Endothelial cell (in vitro differentiated cells): ENCODE results near the gene CGB1. TPM values are rescaled to one million over a fixed set of nuclear protein-coding genes. Genes with fewer than 3 reads are reported as not detected.

Experiments used
- DNase-seq: peaks from one replicate; pipeline ENCODE4 v3.0.0; 2021; ENCODE audit warnings: low spot score
- H3K27ac Mint-ChIP-seq: one replicate; pipeline ENCODE4 v1.8.0; 2021; ENCODE audit warnings: mixed read lengths, inconsistent platforms; ENCODE audit not compliant: unreplicated experiment
- H3K27me3 Mint-ChIP-seq: one replicate; pipeline ENCODE4 v1.8.0; 2021; ENCODE audit warnings: mild to moderate bottlenecking, moderate library complexity, mixed read lengths, inconsistent platforms; ENCODE audit not compliant: unreplicated experiment
- H3K36me3 Mint-ChIP-seq: one replicate; pipeline ENCODE4 v1.8.0; 2021; ENCODE audit warnings: mild to moderate bottlenecking, low read depth, mixed read lengths, inconsistent platforms; ENCODE audit not compliant: unreplicated experiment
- H3K4me1 Mint-ChIP-seq: one replicate; pipeline ENCODE4 v1.8.0; 2021; ENCODE audit warnings: mild to moderate bottlenecking, mixed read lengths, inconsistent platforms; ENCODE audit not compliant: unreplicated experiment
- H3K4me3 Mint-ChIP-seq: one replicate; pipeline ENCODE4 v1.8.0; 2021; ENCODE audit warnings: mild to moderate bottlenecking, mixed read lengths, inconsistent platforms; ENCODE audit not compliant: unreplicated experiment
- H3K9me3 Mint-ChIP-seq: one replicate; pipeline ENCODE4 v1.8.0; 2021; ENCODE audit warnings: mixed read lengths, inconsistent platforms; ENCODE audit not compliant: unreplicated experiment
- total RNA-seq: library from RNA; stranded (reverse); fragmentation: NEBNext Ultra II Directional; extraction: Animal tissue kit (Norgen Biotek cat#: 25700); gene quantifications from one replicate; pipeline ENCODE4 v1.2.1, GENCODE V29; 2021; ENCODE audit not compliant: unreplicated experiment
- TF ChIP-seq, protein P1 (sequence below): fragments of 200-600 bp; sonication (generic); IDR thresholded peaks from one replicate; pipeline ENCODE4 v1.5.0; 2021; ENCODE audit warnings: antibody characterized with exemption; ENCODE audit not compliant: unreplicated experiment

CGB1 gene
- total RNA-seq, 1 donor from 2014 or later = not detected

DNA sequence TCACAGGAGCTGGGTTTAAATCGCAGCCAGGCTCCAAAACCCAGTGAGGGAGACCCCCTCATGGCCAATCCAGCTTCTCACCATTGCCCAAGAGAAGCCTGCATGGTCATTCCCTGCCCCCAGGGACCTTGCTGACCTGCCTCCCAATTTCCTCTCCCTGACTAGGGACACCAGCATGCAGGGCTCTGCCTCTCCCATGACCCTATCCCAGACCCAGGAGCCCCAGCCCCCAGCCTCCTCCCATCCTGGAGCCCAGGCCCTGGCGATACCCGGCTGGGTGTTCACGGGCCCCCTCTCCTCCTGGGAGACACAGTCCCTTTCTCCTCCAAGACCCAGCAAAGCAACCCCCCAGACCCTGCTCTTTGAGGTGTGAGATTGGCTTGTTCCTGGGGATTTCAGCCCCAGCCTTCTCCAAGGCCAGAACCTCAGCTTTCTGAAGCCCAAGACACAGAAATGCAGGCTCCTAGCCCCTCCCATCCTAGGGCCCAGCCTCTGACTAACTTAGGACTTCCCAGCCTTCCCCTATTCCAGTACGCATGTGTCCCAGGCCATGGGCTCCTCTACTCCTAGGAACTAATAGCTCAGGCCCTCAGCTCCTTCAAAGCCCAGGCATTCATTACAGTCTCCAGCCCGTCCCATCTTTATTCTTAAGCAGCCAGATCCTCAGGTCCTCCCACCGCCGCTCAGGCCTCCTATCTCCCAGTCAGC lies 44.7 kb downstream of the CGB1 start:
- Mint-ChIP-seq H3K27ac (peak overlapping the region; percentile 72), H3K4me3 (peak overlapping the region; percentile 97), H3K27me3 (peaks cover 13% of the 10 kb centered on the region), H3K36me3 (peaks cover 22% of the 10 kb centered on the region), H3K4me1 (peaks cover 29% of the 10 kb centered on the region), H3K9me3 (no peaks in the 10 kb centered on the region)
- TF ChIP-seq, protein P1, sequence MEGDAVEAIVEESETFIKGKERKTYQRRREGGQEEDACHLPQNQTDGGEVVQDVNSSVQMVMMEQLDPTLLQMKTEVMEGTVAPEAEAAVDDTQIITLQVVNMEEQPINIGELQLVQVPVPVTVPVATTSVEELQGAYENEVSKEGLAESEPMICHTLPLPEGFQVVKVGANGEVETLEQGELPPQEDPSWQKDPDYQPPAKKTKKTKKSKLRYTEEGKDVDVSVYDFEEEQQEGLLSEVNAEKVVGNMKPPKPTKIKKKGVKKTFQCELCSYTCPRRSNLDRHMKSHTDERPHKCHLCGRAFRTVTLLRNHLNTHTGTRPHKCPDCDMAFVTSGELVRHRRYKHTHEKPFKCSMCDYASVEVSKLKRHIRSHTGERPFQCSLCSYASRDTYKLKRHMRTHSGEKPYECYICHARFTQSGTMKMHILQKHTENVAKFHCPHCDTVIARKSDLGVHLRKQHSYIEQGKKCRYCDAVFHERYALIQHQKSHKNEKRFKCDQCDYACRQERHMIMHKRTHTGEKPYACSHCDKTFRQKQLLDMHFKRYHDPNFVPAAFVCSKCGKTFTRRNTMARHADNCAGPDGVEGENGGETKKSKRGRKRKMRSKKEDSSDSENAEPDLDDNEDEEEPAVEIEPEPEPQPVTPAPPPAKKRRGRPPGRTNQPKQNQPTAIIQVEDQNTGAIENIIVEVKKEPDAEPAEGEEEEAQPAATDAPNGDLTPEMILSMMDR = no peak
- DNase-seq = no peak

DNA sequence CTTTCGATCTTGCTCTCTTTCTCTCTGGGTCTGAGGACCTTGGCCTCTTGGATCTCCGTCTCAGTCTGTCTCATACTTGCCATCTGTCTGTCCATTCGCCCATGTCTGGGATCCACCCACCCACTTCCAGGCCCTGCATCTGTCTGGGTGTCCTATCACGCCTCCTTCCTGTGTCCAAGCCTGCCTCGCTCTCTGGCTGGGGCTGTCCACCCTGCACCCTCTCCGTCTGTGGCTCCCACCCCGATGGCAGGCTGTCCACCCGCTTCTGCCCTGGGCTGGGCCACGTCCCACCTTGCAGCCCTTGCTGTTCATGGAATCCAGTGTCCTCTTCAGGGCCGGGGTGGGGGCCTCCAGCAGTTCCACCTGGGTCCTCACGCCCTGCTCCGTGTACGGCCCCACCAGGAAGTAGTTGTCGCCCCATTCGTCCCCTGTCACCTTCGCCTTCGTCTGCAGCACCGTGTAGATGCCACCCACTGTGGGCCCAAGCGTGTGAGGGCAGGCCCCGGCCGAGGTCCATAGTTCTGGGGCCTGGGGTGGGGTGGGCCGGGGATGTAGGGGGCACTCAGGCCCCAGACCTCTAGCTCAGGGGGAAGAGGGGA lies 45.6 kb downstream of the CGB1 start:
- Mint-ChIP-seq H3K4me1 (peaks cover 29% of the 10 kb centered on the region), H3K4me3 (peak overlapping the region; percentile 73), H3K27ac (no peak overlapping the region)

DNA sequence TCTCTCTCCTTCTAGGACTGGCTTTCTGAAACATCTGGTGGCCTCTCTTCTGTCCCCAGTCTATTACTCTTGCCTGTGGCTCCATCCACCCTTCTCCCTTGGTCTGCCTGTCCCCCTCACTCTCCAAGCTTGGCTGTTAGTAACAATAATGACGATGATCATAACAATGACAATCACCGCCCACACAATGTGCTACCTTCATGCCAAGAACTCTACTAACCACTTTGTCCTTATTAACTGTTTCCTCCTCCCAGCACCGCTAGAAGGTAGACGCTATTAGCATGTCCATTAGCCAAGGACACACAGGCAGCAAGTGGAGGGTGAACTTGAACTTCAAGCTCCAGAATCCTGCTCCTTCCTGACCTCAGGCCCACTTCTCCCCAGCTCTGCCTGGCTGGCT lies 46.3 kb downstream of the CGB1 start:
- DNase-seq = no peak
- peaks cover 29% of the 10 kb centered on the region for H3K4me1 Mint-ChIP-seq
- H3K27ac Mint-ChIP-seq = no peak overlapping the region
- TF ChIP-seq, protein P1 = no peak
- peaks cover 13% of the 10 kb centered on the region for H3K27me3 Mint-ChIP-seq
- H3K9me3 Mint-ChIP-seq = no peaks in the 10 kb centered on the region
- peak overlapping the region; percentile 7 for H3K4me3 Mint-ChIP-seq
- H3K36me3 Mint-ChIP-seq = peaks cover 22% of the 10 kb centered on the region

More for the DNA sequence above, 45.6 kb downstream of the CGB1 start:
- DNase-seq = no peak
- no peaks in the 10 kb centered on the region for H3K9me3 Mint-ChIP-seq
- peaks cover 13% of the 10 kb centered on the region for H3K27me3 Mint-ChIP-seq
- H3K36me3 Mint-ChIP-seq = peaks cover 22% of the 10 kb centered on the region
- TF ChIP-seq, protein P1 = no peak

DNA sequence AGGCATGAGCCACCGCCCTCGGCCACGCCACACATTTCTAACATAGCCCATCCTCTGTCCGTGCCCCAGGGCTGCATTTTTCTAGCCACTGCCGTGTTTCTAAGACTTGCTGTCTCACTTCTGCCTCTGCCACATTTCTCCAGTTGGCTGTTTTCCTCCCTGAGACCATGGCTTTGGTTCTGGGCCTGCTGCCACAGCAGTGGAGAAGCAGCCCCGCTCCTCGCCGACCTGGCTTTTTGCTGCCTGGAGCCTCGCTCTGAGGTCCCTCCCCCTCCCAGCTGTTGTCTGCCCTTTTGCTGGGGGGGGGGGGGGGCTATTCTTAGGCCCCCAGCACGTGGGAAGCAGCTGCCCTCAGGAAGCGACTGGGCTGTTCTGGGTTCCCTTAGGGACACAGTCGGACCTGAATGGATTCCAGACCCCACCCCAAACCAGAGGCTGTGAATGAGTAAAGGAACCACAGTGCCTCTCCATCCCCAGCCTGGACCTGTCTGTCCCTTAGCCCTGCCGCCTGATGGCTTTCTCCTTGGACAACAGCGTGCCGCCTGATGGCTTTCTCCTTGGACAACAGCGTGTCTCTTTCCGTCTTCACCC lies 46.9 kb downstream of the CGB1 start:
- Mint-ChIP-seq H3K4me3 (peak overlapping the region; percentile 7), H3K27ac (peak overlapping the region; percentile 42), H3K9me3 (no peaks in the 10 kb centered on the region), H3K36me3 (peaks cover 22% of the 10 kb centered on the region), H3K27me3 (peaks cover 13% of the 10 kb centered on the region), H3K4me1 (peaks cover 24% of the 10 kb centered on the region)
- no peak for DNase-seq
- TF ChIP-seq, protein P1 = no peak

DNA sequence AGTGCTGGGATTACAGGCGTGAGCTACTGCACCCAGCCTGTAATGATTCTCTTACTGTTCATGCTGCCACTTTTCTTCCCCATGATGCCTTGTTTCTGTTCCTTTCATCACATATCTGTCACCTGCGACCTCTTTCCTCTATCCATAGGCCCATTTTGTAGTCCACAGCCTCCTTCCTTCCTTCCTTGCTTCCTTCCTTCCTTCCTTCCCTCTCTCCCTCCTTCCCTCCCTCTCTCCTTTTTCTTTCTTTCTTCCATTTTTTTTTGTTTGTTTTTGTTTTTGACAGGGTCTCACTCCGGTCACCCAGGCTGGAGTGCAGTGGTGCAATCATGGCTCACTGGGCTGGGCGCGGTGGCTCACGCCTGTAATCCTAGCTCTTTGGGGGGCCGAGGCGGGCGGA lies 47.8 kb downstream of the CGB1 start:
- no peak for DNase-seq
- Mint-ChIP-seq H3K27ac (peak overlapping the region; percentile 16), H3K4me1 (peaks cover 15% of the 10 kb centered on the region), H3K9me3 (no peaks in the 10 kb centered on the region), H3K36me3 (peaks cover 22% of the 10 kb centered on the region), H3K27me3 (peaks cover 13% of the 10 kb centered on the region), H3K4me3 (no peak overlapping the region)
- TF ChIP-seq, protein P1 = no peak
